Measurements from ENCODE around the gene GPC6.

GPC6 gene

GRCh38 chr13:93265800-93266199, 39.2 kb downstream of the GPC6 start:
- Histone ChIP-seq H3K36me3 (ENCODE audit: control insufficient read depth in 2 of 2, insufficient read depth in 1 of 2, low read length in 2 of 2) (no peaks in the 10 kb centered on the region), H3K9me3 (ENCODE audit: control insufficient read depth, insufficient read depth, low read depth, low read length) (no peaks in the 10 kb centered on the region), H3K4me1 (ENCODE audit: control insufficient read depth, insufficient read depth, low read length) (no peaks in the 10 kb centered on the region), H3K4me3 (ENCODE audit: low read depth, low read length) (no peak overlapping the region), H3K27ac (ENCODE audit: extremely low read depth, low read depth, low read length) (no peak overlapping the region)
- ChIA-PET POLR2A (no interaction called here), CTCF (interaction anchor here (0.5 to 1.2 kb wide), 2 partner anchors 13 to 318 kb away, joined by 3 read pairs; no protein-coding TSS in a partner anchor)
- TF ChIP-seq ZNF302 (tag by site-specific recombination; IDR thresholded peaks at IDR 0.05; ENCODE audit: low read depth) (no peak), SP7 (tag by site-specific recombination; IDR thresholded peaks at IDR 0.05) (no peak), PRDM4 (tag by site-specific recombination; IDR thresholded peaks at IDR 0.05) (no peak), ZNF433 (tag by site-specific recombination; IDR thresholded peaks at IDR 0.05; ENCODE audit: low read depth) (no peak), ZNF266 (tag by site-specific recombination; IDR thresholded peaks at IDR 0.05; ENCODE audit: low read depth) (no peak), ZNF184 (tag by site-specific recombination; IDR thresholded peaks at IDR 0.05) (no peak), SP2 (tag by site-specific recombination; IDR thresholded peaks at IDR 0.05) (no peak), ZNF48 (tag by site-specific recombination; IDR thresholded peaks at IDR 0.05) (no peak), ZNF23 (tag by site-specific recombination; IDR thresholded peaks at IDR 0.05; ENCODE audit: borderline replicate concordance) (no peak), ZNF623 (tag by site-specific recombination; IDR thresholded peaks at IDR 0.05) (no peak)

GRCh38 chr13:93266681-93267080, 40.1 kb downstream of the GPC6 start:
- CTCF ChIA-PET, result no interaction called here
- POLR2A ChIA-PET, result no interaction called here
- Histone ChIP-seq H3K27ac (ENCODE audit: extremely low read depth, low read depth, low read length) (no peak overlapping the region), H3K36me3 (ENCODE audit: control insufficient read depth in 2 of 2, insufficient read depth in 1 of 2, low read length in 2 of 2) (no peaks in the 10 kb centered on the region), H3K4me1 (ENCODE audit: control insufficient read depth, insufficient read depth, low read length) (no peaks in the 10 kb centered on the region), H3K4me3 (ENCODE audit: low read depth, low read length) (no peak overlapping the region), H3K9me3 (ENCODE audit: control insufficient read depth, insufficient read depth, low read depth, low read length) (no peaks in the 10 kb centered on the region)
- TF ChIP-seq SCRT2 (tag by site-specific recombination; IDR thresholded peaks at IDR 0.05) (no peak), OSR2 (tag by site-specific recombination; IDR thresholded peaks at IDR 0.05) (no peak), ZNF704 (tag by site-specific recombination; IDR thresholded peaks at IDR 0.05) (no peak), ZNF114 (tag by site-specific recombination; IDR thresholded peaks at IDR 0.05) (no peak), ZNF544 (tag by site-specific recombination; IDR thresholded peaks at IDR 0.05) (no peak), OVOL3 (tag by site-specific recombination; IDR thresholded peaks at IDR 0.05) (no peak), WT1 (tag by site-specific recombination; IDR thresholded peaks at IDR 0.05) (no peak), ZNF701 (tag by site-specific recombination; IDR thresholded peaks at IDR 0.05) (no peak), ZNF768 (tag by site-specific recombination; IDR thresholded peaks at IDR 0.05) (no peak), HOXA7 (CRISPR knock-in tag; IDR thresholded peaks at IDR 0.05; ENCODE audit: borderline replicate concordance) (no peak), ZNF791 (tag by site-specific recombination; IDR thresholded peaks at IDR 0.05) (no peak), PBX3 (CRISPR knock-in tag; IDR thresholded peaks at IDR 0.05) (no peak), ZNF433 (tag by site-specific recombination; IDR thresholded peaks at IDR 0.05; ENCODE audit: low read depth) (no peak), ZFP69B (tag by site-specific recombination; IDR thresholded peaks at IDR 0.05) (no peak), SCRT1 (tag by site-specific recombination; IDR thresholded peaks at IDR 0.05; ENCODE audit: borderline replicate concordance) (no peak)
